Aorta (tissue), 5 donors: ENCODE measurements around the gene GPA33. TPM values are rescaled to one million over a fixed set of nuclear protein-coding genes. Genes with fewer than 3 reads are reported as not detected.

ENCODE experiments used
- ATAC-seq: fragments of 200-7000 bp; cut with Tn5 transposase; one replicate; pipeline ENCODE4 v1.9.1; 2022; ENCODE audit warnings: moderate library complexity; ENCODE audit not compliant: low FRiP score
- DNase-seq, 2 donors: peaks; one replicate each; pipeline ENCODE4 v3.0.0-alpha.2; 2020
- H3K27ac ChIP-seq, 2 donors: one replicate each; pipeline ENCODE4 v1.5.1; 2013; ENCODE audit warnings: low read length in 2 of 2, mild to moderate bottlenecking in 2 of 2, moderate library complexity in 2 of 2, control low read depth in 1 of 2, inconsistent platforms in 1 of 2, low read depth in 1 of 2
- H3K27me3 ChIP-seq, 2 donors: one replicate each; pipeline ENCODE4 v1.6.1; 2013; ENCODE audit warnings: control low read depth in 1 of 2, low read length in 1 of 2, mild to moderate bottlenecking in 1 of 2, moderate library complexity in 1 of 2; ENCODE audit not compliant: insufficient read depth in 2 of 2, control insufficient read depth in 1 of 2
- H3K36me3 ChIP-seq, 2 donors: one replicate each; pipeline ENCODE4 v1.6.1; 2013; ENCODE audit warnings: control low read depth in 1 of 2, low read length in 1 of 2, mild to moderate bottlenecking in 1 of 2; ENCODE audit not compliant: insufficient read depth in 2 of 2, control insufficient read depth in 1 of 2
- H3K4me1 ChIP-seq, 2 donors: one replicate each; pipeline ENCODE4 v1.6.1; 2013; ENCODE audit warnings: low read length in 2 of 2, control low read depth in 1 of 2, mild to moderate bottlenecking in 1 of 2, moderate library complexity in 1 of 2; ENCODE audit not compliant: insufficient read depth in 2 of 2, control insufficient read depth in 1 of 2
- H3K4me3 ChIP-seq, 2 donors: one replicate each; pipeline ENCODE4 v1.5.1; 2013; ENCODE audit warnings: low read length in 2 of 2, control low read depth in 1 of 2, mild to moderate bottlenecking in 1 of 2
- H3K9me3 ChIP-seq: one replicate; pipeline ENCODE4 v1.6.1; 2013; ENCODE audit warnings: mild to moderate bottlenecking, low read length; ENCODE audit not compliant: control insufficient read depth
- WGBS, 2 donors: extraction: QIAGEN DNeasy Blood & Tissue Kit; methylation state at CpG; one replicate each; pipeline ENCODE4 v1.1.7; 2013; 5-methylcytosine and 5-hydroxymethylcytosine counted together
- intact Hi-C, 2 donors: fragments of 100-400 bp; cut with DNase I; formaldehyde crosslinking; loops; one replicate each; pipeline versions ENCODE4 v1.14.2 to v1.15.0; 2022
- polyA plus RNA-seq, 2 donors: library from polyadenylated mRNA; stranded (reverse); fragments of 200-250 nt; gene quantifications; one replicate each; pipeline ENCODE4 v1.2.3, GENCODE V29; 2013
- total RNA-seq, 2 donors: library from RNA; stranded (reverse); fragmentation: NEBNext Ultra II Directional; extraction: Animal tissue kit (Norgen Biotek cat#: 25700); gene quantifications; one replicate each; pipeline ENCODE4 v1.2.1, GENCODE V29; 2021
- donor health status: healthy with polysubstance abuse.
- donor health status: Bipolar disorder and iron deficiency.
- donor health status: DM: no; HTN: no; CAD: no.
- donor health status: DM: no; HTN: no; CAD: no.
- donor health status: DM: yes; HTN: yes; CAD: no.

The GPA33 gene
- total and polyA plus RNA-seq, 4 donors, result 0.20 to 8.9 TPM; not detected in 2

GRCh38 chr1:167130829-167131510 is 40.8 kb upstream of the GPA33 start:
- Histone ChIP-seq H3K4me1 (no peaks in the 10 kb centered on the region), H3K4me3 (no peak overlapping the region), H3K36me3 (peaks cover 0 to 11% of the 10 kb centered on the region in 2 donors), H3K9me3 (no peaks in the 10 kb centered on the region), H3K27me3 (no peaks in the 10 kb centered on the region), H3K27ac (no peak overlapping the region)
- DNase-seq (no peak), ATAC-seq (no peak)
- intact Hi-C loops, result no loop called here
- 52 to 54% methylated on average over 4 of the region's 4 CpGs for WGBS, 2 donors

GRCh38 chr1:167128261-167129227 is 38.4 kb upstream of the GPA33 start:
- intact Hi-C loops, result loop anchor here in 1 of 2 donors (5.0 kb wide), 1 partner anchor 61 kb away; no protein-coding TSS in a partner anchor
- Histone ChIP-seq H3K4me1 (no peaks in the 10 kb centered on the region), H3K27ac (no peak overlapping the region), H3K4me3 (no peak overlapping the region), H3K9me3 (no peaks in the 10 kb centered on the region), H3K27me3 (no peaks in the 10 kb centered on the region), H3K36me3 (peaks cover 0 to 11% of the 10 kb centered on the region in 2 donors)
- no peak for DNase-seq
- ATAC-seq, result no peak
- WGBS, 2 donors, result 84 to 90% methylated on average over 17 of the region's 17 CpGs

- intact Hi-C loops, result loop anchor here in 1 of 2 donors (5.0 kb wide), 1 partner anchor 60 kb away; no protein-coding TSS in a partner anchor
- WGBS, 2 donors, result 87 to 90% methylated on average over 5 of the region's 5 CpGs
- ATAC-seq (no peak), DNase-seq (no peak)
- Histone ChIP-seq H3K4me3 (no peak overlapping the region), H3K27ac (no peak overlapping the region), H3K9me3 (no peaks in the 10 kb centered on the region), H3K27me3 (no peaks in the 10 kb centered on the region), H3K4me1 (no peaks in the 10 kb centered on the region), H3K36me3 (peaks cover 0 to 11% of the 10 kb centered on the region in 2 donors)
Measured at GRCh38 chr1:167127661-167128060, 37.5 kb upstream of the GPA33 start.

GRCh38 chr1:167127236-167127635 is 37.1 kb upstream of the GPA33 start:
- DNase-seq, result no peak
- intact Hi-C loops, result loop anchor here in 1 of 2 donors (5.0 kb wide), 1 partner anchor 60 kb away; no protein-coding TSS in a partner anchor
- WGBS, 2 donors, result 92 to 94% methylated on average over 5 of the region's 5 CpGs
- no peak overlapping the region for H3K4me3 ChIP-seq
- H3K36me3 ChIP-seq, result peaks cover 0 to 11% of the 10 kb centered on the region in 2 donors
- no peaks in the 10 kb centered on the region for H3K27me3 ChIP-seq
- H3K4me1 ChIP-seq, result no peaks in the 10 kb centered on the region
- no peaks in the 10 kb centered on the region for H3K9me3 ChIP-seq
- H3K27ac ChIP-seq, result no peak overlapping the region
- no peak for ATAC-seq

- Histone ChIP-seq H3K9me3 (no peaks in the 10 kb centered on the region), H3K4me3 (no peak overlapping the region), H3K27me3 (no peaks in the 10 kb centered on the region), H3K27ac (no peak overlapping the region), H3K4me1 (no peaks in the 10 kb centered on the region), H3K36me3 (peaks cover 0 to 11% of the 10 kb centered on the region in 2 donors)
- ATAC-seq (peak; percentile 8), DNase-seq (no peak)
- intact Hi-C loops, result loop anchor here in 1 of 2 donors (5.0 kb wide), 1 partner anchor 60 kb away; no protein-coding TSS in a partner anchor
- 88 to 92% methylated on average over 17 of the region's 17 CpGs for WGBS, 2 donors
Measured at GRCh38 chr1:167126811-167127210, 36.6 kb upstream of the GPA33 start.

- 93 to 95% methylated on average over 28 of the region's 28 CpGs for WGBS, 2 donors
- Histone ChIP-seq H3K9me3 (no peaks in the 10 kb centered on the region), H3K27ac (no peak overlapping the region), H3K27me3 (no peaks in the 10 kb centered on the region), H3K4me3 (no peak overlapping the region), H3K4me1 (no peaks in the 10 kb centered on the region), H3K36me3 (peaks cover 0 to 11% of the 10 kb centered on the region in 2 donors)
- DNase-seq (no peak), ATAC-seq (no peak)
- intact Hi-C loops, result loop anchor here in 1 of 2 donors (5.0 kb wide), 1 partner anchor 59 kb away; no protein-coding TSS in a partner anchor
Measured at GRCh38 chr1:167126317-167126716, 36.1 kb upstream of the GPA33 start.

- WGBS, 2 donors, result 93 to 94% methylated on average over 4 of the region's 4 CpGs
- intact Hi-C loops, result no loop called here
- Histone ChIP-seq H3K27me3 (no peaks in the 10 kb centered on the region), H3K9me3 (no peaks in the 10 kb centered on the region), H3K36me3 (peaks cover 0 to 11% of the 10 kb centered on the region in 2 donors), H3K4me3 (no peak overlapping the region), H3K4me1 (no peaks in the 10 kb centered on the region), H3K27ac (no peak overlapping the region)
- no peak for DNase-seq
- ATAC-seq, result no peak
Measured at GRCh38 chr1:167122568-167122967, 32.4 kb upstream of the GPA33 start.

GRCh38 chr1:167122121-167122480 is 31.9 kb upstream of the GPA33 start:
- intact Hi-C loops, result no loop called here
- 53 to 55% methylated on average over 5 of the region's 5 CpGs for WGBS, 2 donors
- Histone ChIP-seq H3K27ac (no peak overlapping the region), H3K36me3 (peaks cover 0 to 9% of the 10 kb centered on the region in 2 donors), H3K9me3 (no peaks in the 10 kb centered on the region), H3K4me1 (no peaks in the 10 kb centered on the region), H3K4me3 (no peak overlapping the region), H3K27me3 (no peaks in the 10 kb centered on the region)
- no peak for ATAC-seq
- no peak for DNase-seq
